ENCODE measurements around the gene CYP2S1. TPM values are rescaled to one million over a fixed set of nuclear protein-coding genes. Genes with fewer than 3 reads are reported as not detected.
A peak's percentile ranks its signal among the peaks of the same experiment; 100 is the strongest.

CYP2S1 gene
- total RNA-seq, 1 experiment from 2014 or later: 191 TPM

DNA sequence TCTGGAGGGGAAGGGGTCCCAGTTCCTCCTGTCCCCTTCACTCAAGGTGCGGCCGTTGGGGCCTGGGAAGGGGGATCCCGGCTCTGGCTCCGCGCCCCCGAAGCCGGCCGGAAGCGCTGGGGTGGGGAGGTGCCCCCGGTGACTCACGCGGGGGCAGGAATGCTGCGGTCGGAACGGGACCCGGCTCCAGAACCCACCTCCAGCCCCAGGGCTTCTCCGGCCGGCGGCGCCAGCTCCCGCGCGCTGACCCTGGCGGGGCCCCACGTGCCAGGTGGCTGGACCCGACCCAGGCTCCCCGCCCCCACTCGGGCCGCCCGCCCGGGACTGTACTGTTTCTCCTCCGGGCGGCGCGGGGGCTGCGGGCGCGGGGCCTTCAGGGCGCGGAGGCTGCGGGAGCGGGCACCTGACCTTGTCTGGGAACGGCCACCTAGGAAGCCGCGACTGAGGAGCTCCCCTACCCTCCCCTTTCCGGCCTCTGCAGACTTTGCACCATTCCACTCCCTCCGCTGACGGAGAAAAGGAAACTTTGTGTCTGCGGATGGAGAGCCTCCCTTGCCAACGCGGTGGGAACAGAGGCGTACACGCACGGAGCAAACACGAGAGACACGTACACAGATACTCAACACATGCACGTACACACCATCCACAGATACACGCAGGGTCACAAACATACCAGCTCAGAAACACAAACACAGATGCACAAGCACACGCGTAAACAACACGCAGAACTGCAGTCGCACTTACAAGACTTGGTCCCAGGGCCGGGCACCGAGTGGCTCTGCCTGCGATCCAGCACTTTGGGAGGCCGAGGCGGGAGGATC lies 33.2 kb downstream of the CYP2S1 start (continued):
- TF ChIP-seq, protein P1, sequence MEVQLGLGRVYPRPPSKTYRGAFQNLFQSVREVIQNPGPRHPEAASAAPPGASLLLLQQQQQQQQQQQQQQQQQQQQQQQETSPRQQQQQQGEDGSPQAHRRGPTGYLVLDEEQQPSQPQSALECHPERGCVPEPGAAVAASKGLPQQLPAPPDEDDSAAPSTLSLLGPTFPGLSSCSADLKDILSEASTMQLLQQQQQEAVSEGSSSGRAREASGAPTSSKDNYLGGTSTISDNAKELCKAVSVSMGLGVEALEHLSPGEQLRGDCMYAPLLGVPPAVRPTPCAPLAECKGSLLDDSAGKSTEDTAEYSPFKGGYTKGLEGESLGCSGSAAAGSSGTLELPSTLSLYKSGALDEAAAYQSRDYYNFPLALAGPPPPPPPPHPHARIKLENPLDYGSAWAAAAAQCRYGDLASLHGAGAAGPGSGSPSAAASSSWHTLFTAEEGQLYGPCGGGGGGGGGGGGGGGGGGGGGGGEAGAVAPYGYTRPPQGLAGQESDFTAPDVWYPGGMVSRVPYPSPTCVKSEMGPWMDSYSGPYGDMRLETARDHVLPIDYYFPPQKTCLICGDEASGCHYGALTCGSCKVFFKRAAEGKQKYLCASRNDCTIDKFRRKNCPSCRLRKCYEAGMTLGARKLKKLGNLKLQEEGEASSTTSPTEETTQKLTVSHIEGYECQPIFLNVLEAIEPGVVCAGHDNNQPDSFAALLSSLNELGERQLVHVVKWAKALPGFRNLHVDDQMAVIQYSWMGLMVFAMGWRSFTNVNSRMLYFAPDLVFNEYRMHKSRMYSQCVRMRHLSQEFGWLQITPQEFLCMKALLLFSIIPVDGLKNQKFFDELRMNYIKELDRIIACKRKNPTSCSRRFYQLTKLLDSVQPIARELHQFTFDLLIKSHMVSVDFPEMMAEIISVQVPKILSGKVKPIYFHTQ (CRISPR knock-in tag; IDR thresholded peaks at IDR 0.05): no peak
- TF ChIP-seq, protein P2, sequence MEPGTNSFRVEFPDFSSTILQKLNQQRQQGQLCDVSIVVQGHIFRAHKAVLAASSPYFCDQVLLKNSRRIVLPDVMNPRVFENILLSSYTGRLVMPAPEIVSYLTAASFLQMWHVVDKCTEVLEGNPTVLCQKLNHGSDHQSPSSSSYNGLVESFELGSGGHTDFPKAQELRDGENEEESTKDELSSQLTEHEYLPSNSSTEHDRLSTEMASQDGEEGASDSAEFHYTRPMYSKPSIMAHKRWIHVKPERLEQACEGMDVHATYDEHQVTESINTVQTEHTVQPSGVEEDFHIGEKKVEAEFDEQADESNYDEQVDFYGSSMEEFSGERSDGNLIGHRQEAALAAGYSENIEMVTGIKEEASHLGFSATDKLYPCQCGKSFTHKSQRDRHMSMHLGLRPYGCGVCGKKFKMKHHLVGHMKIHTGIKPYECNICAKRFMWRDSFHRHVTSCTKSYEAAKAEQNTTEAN (CRISPR knock-in tag; IDR thresholded peaks at IDR 0.05): peak; percentile 27; the same call in 1 of the 2 replicates
- TF ChIP-seq FOXJ3 (CRISPR knock-in tag; IDR thresholded peaks at IDR 0.05; ENCODE audit: borderline replicate concordance) (no peak), ZNF396 (CRISPR knock-in tag; IDR thresholded peaks at IDR 0.05; ENCODE audit: borderline replicate concordance) (no peak), MXD4 (CRISPR knock-in tag; IDR thresholded peaks at IDR 0.05; ENCODE audit: borderline replicate concordance) (no peak), SOX15 (CRISPR knock-in tag; IDR thresholded peaks at IDR 0.05) (no peak), ZNF121 (CRISPR knock-in tag; IDR thresholded peaks at IDR 0.05) (no peak), CREB1 (CRISPR knock-in tag; IDR thresholded peaks at IDR 0.05) (no peak), RELA (CRISPR knock-in tag; IDR thresholded peaks at IDR 0.05; ENCODE audit: borderline replicate concordance) (no peak), ELF4 (CRISPR knock-in tag; IDR thresholded peaks at IDR 0.05; ENCODE audit: low read depth) (no peak), JUN (CRISPR knock-in tag; IDR thresholded peaks at IDR 0.05) (peak; percentile 42; the same call in 1 of the 2 replicates), NFYB (CRISPR knock-in tag; conservative IDR thresholded peaks at IDR 0.05; ENCODE audit: low read depth) (no peak), ZNF263 (CRISPR knock-in tag; IDR thresholded peaks at IDR 0.05; ENCODE audit: low read depth) (no peak), ZNF138 (CRISPR knock-in tag; conservative IDR thresholded peaks at IDR 0.05) (no peak), ZNF671 (CRISPR knock-in tag; IDR thresholded peaks at IDR 0.05) (no peak), ETV6 (CRISPR knock-in tag; IDR thresholded peaks at IDR 0.05) (0 out of 2 replicates have a peak, but pooled peaks have one; percentile 39), ZBTB21 (CRISPR knock-in tag; IDR thresholded peaks at IDR 0.05; ENCODE audit: borderline replicate concordance) (no peak), CREM (CRISPR knock-in tag; IDR thresholded peaks at IDR 0.05) (no peak)
- TF ChIP-seq, protein P3, sequence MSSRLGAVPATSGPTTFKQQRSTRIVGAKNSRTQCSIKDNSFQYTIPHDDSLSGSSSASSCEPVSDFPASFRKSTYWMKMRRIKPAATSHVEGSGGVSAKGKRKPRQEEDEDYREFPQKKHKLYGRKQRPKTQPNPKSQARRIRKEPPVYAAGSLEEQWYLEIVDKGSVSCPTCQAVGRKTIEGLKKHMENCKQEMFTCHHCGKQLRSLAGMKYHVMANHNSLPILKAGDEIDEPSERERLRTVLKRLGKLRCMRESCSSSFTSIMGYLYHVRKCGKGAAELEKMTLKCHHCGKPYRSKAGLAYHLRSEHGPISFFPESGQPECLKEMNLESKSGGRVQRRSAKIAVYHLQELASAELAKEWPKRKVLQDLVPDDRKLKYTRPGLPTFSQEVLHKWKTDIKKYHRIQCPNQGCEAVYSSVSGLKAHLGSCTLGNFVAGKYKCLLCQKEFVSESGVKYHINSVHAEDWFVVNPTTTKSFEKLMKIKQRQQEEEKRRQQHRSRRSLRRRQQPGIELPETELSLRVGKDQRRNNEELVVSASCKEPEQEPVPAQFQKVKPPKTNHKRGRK (CRISPR knock-in tag; IDR thresholded peaks at IDR 0.05; ENCODE audit: borderline replicate concordance): no peak
- TF ChIP-seq, protein P4, sequence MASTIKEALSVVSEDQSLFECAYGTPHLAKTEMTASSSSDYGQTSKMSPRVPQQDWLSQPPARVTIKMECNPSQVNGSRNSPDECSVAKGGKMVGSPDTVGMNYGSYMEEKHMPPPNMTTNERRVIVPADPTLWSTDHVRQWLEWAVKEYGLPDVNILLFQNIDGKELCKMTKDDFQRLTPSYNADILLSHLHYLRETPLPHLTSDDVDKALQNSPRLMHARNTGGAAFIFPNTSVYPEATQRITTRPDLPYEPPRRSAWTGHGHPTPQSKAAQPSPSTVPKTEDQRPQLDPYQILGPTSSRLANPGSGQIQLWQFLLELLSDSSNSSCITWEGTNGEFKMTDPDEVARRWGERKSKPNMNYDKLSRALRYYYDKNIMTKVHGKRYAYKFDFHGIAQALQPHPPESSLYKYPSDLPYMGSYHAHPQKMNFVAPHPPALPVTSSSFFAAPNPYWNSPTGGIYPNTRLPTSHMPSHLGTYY (CRISPR knock-in tag; IDR thresholded peaks at IDR 0.05): no peak
- TF ChIP-seq, protein P5, sequence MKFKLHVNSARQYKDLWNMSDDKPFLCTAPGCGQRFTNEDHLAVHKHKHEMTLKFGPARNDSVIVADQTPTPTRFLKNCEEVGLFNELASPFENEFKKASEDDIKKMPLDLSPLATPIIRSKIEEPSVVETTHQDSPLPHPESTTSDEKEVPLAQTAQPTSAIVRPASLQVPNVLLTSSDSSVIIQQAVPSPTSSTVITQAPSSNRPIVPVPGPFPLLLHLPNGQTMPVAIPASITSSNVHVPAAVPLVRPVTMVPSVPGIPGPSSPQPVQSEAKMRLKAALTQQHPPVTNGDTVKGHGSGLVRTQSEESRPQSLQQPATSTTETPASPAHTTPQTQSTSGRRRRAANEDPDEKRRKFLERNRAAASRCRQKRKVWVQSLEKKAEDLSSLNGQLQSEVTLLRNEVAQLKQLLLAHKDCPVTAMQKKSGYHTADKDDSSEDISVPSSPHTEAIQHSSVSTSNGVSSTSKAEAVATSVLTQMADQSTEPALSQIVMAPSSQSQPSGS (CRISPR knock-in tag; IDR thresholded peaks at IDR 0.05; ENCODE audit: borderline replicate concordance, low read depth): no peak
- TF ChIP-seq, protein P6, sequence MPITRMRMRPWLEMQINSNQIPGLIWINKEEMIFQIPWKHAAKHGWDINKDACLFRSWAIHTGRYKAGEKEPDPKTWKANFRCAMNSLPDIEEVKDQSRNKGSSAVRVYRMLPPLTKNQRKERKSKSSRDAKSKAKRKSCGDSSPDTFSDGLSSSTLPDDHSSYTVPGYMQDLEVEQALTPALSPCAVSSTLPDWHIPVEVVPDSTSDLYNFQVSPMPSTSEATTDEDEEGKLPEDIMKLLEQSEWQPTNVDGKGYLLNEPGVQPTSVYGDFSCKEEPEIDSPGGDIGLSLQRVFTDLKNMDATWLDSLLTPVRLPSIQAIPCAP (CRISPR knock-in tag; IDR thresholded peaks at IDR 0.05): no peak
- TF ChIP-seq, protein P7, sequence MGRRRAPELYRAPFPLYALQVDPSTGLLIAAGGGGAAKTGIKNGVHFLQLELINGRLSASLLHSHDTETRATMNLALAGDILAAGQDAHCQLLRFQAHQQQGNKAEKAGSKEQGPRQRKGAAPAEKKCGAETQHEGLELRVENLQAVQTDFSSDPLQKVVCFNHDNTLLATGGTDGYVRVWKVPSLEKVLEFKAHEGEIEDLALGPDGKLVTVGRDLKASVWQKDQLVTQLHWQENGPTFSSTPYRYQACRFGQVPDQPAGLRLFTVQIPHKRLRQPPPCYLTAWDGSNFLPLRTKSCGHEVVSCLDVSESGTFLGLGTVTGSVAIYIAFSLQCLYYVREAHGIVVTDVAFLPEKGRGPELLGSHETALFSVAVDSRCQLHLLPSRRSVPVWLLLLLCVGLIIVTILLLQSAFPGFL (CRISPR knock-in tag; IDR thresholded peaks at IDR 0.05; ENCODE audit: borderline replicate concordance): no peak
- TF ChIP-seq, protein P8, sequence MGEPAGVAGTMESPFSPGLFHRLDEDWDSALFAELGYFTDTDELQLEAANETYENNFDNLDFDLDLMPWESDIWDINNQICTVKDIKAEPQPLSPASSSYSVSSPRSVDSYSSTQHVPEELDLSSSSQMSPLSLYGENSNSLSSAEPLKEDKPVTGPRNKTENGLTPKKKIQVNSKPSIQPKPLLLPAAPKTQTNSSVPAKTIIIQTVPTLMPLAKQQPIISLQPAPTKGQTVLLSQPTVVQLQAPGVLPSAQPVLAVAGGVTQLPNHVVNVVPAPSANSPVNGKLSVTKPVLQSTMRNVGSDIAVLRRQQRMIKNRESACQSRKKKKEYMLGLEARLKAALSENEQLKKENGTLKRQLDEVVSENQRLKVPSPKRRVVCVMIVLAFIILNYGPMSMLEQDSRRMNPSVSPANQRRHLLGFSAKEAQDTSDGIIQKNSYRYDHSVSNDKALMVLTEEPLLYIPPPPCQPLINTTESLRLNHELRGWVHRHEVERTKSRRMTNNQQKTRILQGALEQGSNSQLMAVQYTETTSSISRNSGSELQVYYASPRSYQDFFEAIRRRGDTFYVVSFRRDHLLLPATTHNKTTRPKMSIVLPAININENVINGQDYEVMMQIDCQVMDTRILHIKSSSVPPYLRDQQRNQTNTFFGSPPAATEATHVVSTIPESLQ (CRISPR knock-in tag; IDR thresholded peaks at IDR 0.05): no peak
- TF ChIP-seq, protein P9, sequence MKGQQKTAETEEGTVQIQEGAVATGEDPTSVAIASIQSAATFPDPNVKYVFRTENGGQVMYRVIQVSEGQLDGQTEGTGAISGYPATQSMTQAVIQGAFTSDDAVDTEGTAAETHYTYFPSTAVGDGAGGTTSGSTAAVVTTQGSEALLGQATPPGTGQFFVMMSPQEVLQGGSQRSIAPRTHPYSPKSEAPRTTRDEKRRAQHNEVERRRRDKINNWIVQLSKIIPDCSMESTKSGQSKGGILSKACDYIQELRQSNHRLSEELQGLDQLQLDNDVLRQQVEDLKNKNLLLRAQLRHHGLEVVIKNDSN (CRISPR knock-in tag; IDR thresholded peaks at IDR 0.05): peak; percentile 75; the same call in 1 of the 2 replicates
